GM08714 (cell line): ENCODE data around the gene LMOD3.

Experiments
- H3K4me3 ChIP-seq: fragments of 200-500 bp; sonication (Bioruptor generic); 2 replicates; pipeline ENCODE4 v1.5.1; 2014; ENCODE audit warnings: mild to moderate bottlenecking, low read length, inconsistent platforms
- ZNF274 ChIP-seq: IDR thresholded peaks from 2 replicates; pipeline ENCODE4 v1.6.1; 2012; ENCODE audit warnings: mild to moderate bottlenecking, low read depth, low read length

LMOD3 gene

DNA sequence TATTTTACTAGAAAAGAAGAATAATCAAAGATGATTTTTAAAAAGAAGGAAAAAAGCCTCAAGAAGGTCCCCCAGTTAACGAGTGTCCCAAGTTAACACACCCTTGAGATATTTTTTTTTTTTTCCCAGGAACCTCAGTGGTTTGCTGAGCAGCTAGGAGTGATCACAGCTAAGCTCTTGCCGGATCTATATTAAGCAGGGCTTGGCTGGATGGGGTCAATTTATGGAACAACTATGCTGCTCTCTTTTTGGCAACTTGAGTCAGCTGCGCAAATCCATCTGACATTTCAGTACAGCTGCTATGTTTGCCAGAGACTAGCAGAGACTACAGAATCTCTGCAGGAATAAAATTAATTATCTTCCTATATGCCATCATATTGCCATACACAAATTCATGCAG lies at the start of gene LMOD3:
TSS of gene LMOD3 (minus strand) at position 193 of the 400 bp plus-strand sequence. CDS start 209 bp downstream, outside the sequence.
- TF ChIP-seq ZNF274 = no peak
- no peak within 1 kb of the TSS for H3K4me3 ChIP-seq

DNA sequence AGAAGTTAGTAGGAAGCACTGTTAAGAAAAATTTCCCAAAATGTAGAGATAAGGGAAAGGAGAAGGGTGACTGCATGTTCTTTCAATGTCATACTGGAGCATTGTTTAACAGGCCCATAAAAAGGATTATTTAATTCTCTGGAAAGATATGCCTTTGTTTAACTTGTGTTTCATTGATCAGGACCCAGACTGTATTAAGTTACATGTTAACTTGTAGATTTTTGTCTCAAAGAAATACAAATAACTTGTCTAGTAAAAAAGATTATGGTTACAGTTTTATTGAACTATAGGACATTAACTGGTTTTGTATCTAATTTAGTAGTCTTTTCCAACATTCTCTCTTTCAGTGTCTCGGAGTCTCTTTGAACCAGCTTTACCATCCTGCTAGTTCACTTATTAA lies 49.7 kb upstream of the LMOD3 start:
- no peak for TF ChIP-seq ZNF274
- H3K4me3 ChIP-seq = no peak overlapping the region

DNA sequence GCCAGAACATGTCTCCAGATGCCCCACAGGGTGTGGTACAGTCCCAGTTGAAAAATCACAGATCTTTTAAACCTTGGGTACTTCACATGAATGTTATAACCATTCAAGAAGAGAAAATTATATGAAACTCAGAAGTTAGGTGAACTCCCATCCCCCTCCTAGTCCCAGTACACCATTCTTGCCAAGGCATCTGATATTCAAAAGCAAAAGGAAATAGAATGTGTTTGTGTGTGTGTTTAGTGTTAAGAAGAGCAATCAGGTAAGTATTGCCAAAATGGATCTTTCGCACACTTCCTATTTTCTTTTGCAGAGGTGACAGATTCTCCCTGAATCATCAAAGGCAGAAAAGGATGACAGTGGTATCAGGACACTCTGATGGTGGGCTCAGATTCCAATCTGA lies 44.1 kb upstream of the LMOD3 start:
- TF ChIP-seq ZNF274 = no peak
- no peak overlapping the region for H3K4me3 ChIP-seq

DNA sequence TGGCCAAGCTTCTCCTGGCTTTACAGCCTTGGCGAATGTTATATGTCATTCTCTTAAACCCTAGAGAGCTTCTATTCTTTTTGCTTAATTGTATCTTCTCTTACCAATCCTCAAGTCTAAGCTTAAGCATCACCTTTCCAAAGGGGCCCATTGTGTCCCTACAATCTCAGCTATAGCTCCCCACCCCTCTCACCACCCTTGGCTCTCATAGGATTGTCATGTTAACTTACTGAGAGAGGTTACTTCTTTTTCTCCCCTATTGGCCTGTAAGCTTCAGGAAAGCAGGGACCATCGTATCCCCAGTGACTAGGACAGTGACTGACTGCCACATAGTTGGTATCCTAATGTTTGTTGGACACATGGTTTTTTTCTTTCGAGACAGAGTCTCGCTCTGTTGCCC lies 43.3 kb upstream of the LMOD3 start:
- H3K4me3 ChIP-seq = no peak overlapping the region
- no peak for TF ChIP-seq ZNF274

DNA sequence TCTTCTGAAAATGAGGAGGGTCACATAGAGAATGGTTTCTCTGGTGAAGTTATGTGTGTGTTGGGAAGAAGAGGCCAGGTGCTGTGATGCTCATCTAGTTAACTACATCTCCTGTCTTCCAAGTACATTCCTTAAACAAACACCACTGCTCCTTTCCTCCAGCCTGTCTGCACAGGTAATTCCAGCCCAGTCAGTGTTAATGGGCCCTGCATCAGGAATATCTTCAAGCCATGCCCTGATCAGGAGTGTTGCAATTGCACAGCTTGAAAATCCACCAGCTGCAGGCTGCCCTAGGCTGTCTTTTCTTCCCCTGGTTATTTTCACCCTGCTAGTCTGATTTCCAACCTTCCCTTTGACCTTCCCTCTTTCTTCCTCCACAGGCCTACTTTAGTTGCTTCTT lies 41.9 kb upstream of the LMOD3 start:
- TF ChIP-seq ZNF274 = no peak
- no peak overlapping the region for H3K4me3 ChIP-seq

DNA sequence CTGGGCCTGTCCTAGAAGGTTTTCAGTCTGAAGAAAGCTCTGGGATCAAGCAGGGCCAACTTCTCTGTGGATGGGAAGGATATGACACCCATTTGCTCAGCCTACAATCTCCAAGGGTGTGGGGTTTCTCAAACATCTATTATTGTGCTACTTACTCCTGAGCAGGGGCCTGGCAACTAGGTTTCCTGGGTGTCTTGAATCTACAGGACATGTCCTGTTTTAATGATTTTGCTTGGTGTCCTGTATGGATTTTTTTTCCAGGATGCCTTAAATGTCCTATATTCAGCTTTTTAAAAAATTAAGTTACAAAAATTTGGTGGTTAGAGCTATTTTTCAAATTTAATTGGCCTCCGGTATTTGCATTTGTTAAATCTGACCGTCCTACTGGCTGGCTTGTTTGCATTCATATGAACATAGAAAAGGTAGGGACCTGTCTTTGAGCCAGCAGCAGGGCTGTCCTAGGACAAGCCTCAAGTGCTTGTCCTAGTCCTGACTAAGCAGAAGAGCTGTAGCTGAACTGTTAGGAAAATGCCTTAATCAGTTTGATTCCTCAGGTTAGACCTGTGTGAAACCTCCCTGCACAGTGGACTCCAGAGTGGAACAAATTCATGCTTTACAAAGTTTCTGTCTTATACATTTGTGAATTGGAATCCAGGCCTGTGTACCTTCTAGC lies 40.0 kb upstream of the LMOD3 start:
- TF ChIP-seq ZNF274 = no peak
- H3K4me3 ChIP-seq = no peak overlapping the region

DNA sequence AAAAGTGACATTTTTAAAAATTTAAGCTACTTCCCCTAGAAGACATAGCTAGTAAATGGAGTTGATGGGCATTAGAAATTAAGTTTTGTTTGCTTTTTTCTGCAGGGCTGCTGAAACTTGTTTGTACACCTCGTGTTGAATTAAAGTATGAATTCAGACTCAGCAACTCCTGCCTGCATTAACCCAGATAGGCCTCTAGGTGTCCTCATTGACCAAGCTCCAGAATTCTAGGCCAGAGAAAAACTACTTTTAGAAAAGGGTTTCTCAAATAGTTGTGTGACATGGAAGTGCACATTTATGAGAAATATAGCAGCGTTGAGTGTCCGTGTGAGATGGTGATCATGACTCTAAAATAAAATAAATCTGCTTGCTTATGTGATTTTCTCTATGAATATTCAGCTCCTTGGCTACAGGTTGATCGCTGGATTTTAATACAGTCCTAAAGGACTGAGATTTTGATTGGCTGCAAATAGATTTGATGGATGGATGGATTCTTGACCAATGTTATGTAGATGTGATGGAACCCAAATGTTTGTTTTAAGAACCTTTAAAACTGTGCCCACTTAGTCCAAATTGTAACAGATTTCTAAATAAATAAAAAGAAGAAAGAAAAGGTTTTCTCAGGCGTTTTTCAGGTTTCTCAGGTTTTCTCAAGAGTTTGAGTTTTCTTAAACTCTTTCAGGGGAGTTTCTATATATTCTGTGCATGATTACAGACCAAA lies 39.4 kb upstream of the LMOD3 start:
- H3K4me3 ChIP-seq = no peak overlapping the region
- no peak for TF ChIP-seq ZNF274

DNA sequence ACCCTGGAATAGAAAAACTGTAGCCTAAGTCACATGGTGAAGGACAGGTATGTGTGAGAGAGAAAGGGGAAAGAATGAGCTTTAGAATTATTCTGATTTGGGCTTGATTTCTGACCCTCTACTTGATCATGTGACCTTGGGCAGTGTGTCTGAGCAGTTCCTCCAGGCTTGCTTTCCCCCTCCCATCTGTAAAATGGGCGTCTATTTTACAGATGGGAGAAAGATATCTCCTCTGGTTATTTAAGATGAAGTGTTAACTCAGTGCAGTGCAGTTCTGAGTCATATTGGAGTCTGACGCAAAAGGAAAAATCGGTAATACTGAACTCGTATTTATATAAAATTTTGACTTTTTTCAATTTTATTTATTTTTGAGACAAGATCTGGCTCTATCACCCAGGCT lies 38.1 kb upstream of the LMOD3 start:
- no peak for TF ChIP-seq ZNF274
- no peak overlapping the region for H3K4me3 ChIP-seq

DNA sequence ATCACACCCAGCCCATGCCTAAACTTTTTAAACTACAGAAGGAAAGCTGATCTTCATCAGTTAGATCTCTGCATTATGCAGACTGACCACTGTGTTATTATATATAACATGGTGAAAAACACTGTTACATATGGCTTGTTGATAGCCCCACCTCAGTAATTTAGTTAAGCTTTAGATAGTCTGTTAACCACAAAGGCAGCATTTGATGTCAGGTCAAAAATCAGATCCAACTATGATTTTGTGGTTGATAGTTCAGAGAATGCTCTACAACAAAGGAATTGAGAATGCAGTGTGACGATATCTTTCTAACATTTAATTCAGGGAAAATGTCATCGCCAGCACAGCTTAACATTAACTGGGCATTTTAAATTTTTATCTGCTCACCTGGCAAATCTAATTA lies 37.7 kb upstream of the LMOD3 start:
- H3K4me3 ChIP-seq = no peak overlapping the region
- no peak for TF ChIP-seq ZNF274

DNA sequence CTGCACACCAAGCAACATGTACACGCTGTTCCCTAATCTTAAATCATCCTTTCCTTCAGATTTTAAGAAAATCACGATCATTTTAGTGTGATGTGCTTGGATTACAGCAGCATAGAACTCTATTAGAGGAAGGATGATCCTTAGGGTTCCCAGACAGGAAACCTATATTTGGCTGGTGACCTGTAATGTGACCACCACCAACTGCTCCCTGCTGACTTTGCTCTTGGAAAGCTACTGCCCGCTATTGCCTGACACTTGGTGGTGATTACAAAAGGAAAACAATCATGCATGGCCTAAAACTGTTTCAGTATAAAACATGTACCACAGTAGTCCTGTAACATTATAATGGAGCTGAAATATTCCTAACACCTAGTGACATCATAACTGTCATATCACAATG lies 27.2 kb upstream of the LMOD3 start:
- H3K4me3 ChIP-seq = no peak overlapping the region
- TF ChIP-seq ZNF274 = no peak

DNA sequence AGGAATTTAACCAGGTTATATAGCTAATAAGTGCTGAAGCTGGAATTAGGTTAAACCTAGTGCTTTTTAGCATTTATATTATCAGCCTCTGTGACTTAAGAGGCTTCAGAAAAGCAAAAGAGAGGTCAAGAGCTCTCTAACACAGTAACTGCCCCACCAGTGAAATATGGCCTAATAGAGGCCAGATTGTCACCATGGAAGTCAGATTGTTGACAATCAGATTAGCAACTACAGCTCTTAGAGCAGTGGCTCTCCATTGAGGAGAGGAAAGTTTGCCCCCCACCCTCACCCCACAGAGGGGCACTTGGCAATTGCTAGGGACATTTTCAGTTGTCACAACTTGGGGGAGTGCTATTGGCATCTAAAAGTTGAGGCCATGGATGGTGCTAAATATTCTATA lies 23.3 kb upstream of the LMOD3 start:
- H3K4me3 ChIP-seq = no peak overlapping the region
- no peak for TF ChIP-seq ZNF274

DNA sequence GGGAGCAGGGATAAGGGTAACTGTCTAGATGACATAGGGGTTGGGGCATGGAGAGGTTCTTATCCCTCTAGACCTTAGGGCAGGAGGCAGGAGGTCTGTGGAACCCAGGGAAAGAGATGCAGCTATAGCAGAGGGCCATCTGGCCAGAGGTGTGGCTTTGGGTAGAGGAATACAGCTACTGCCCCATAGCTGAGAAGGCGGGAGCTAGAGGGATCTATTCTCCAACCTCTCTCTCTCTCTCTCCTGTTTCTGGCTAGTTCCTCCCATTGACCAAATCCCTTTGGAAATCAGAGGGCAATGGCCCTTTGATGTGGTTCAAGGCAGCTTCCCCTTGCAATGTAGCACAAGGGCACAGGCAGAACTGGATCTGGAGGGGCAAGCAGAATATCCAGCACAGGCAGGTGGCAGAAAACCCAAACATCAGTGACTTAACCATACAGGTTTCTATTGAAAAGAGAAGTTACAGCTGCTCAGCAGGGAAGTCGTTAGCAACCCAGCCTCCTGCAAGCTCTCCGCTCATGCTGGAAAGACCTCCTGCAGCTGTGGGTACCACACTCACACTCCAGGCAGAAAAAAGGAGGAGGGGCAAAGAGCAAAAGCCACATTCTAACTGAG lies 22.3 kb upstream of the LMOD3 start:
- no peak overlapping the region for H3K4me3 ChIP-seq
- no peak for TF ChIP-seq ZNF274

DNA sequence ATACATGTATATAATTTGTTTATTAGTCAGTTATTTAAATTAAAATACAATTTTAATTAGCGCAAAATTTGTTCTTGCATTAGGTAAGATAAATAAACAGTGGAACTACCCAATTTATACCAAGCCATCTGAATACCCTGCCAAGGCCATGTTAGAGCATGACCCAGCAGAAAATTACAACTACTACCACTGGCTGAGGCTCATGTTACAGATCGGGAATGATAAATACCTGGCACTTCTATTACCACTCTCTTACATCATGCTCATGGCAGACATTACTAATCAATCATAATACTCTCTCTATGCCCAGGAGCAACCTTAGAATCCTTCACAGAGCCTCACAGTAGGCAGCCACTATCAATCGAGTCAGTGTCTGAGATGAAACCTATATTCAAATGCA lies 21.2 kb upstream of the LMOD3 start:
- TF ChIP-seq ZNF274 = no peak
- no peak overlapping the region for H3K4me3 ChIP-seq

DNA sequence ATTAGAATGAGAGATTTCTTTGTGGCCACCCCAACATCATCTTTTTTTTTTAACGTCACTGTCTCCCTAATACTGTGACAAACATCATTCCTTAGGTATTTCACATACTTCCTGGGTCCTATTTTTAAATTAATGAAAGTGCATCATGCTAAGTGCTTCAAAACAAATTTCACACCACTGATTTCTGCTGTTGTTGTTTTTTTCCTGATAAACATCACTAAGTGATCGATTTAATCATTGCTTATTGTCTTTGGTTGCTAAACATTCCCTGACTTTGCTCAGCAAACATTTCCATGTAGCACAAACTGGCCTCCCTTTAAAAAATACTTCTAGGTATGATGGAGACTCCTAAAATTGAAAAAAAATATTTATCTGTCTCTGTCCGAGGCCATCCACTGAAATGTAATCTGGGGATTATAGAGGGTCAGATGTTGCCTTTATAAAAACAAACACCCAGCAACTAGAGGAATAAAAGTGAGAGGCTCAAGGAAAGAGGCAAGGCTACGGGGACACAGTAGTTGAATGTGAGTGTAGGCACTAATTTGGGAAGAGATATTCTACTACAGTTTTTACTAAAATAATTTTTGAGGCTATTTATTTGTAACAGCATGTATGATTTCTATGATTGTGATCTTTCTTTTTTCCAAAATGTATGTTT lies 20.5 kb upstream of the LMOD3 start:
- TF ChIP-seq ZNF274 = no peak
- no peak overlapping the region for H3K4me3 ChIP-seq

DNA sequence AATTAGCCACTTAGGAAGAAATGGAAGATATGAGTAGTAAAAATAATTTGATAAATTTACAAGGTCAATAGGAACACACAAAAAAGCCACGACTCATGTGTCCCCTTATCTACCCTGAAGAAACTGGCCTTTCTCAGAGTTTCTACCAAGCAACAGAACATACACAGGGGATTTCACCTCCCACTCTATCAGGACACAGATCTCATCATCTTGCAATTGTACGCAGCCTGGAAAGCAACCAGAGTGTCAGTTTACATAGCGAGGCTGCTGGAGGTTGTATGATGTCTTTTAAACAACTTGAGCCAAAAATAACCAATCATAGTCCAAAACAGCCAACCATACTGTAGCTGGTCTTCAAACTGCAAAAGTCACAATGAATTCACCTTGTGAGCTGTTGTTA lies 19.7 kb upstream of the LMOD3 start:
- H3K4me3 ChIP-seq = no peak overlapping the region
- TF ChIP-seq ZNF274 = no peak
